Mucosa of descending colon (tissue), 3 donors: ENCODE results near the gene COL4A5. TPM values are rescaled to one million over a fixed set of nuclear protein-coding genes. Genes with fewer than 3 reads are reported as not detected.

Experiments
- ATAC-seq: fragments of 200-7000 bp; cut with Tn5 transposase; one replicate; pipeline ENCODE4 v1.9.1; 2020; ENCODE audit warnings: mild to moderate bottlenecking, moderate library complexity
- DNase-seq, 3 donors: peaks; one replicate each; pipeline ENCODE4 v3.0.0-alpha.2; 2020
- H3K36me3 ChIP-seq: fragments of 200-600 bp; one replicate; pipeline ENCODE4 v1.8.0; 2021; ENCODE audit warnings: low read depth, mild to moderate bottlenecking
- H3K4me1 ChIP-seq: fragments of 200-600 bp; one replicate; pipeline ENCODE4 v1.8.0; 2021; ENCODE audit warnings: low read depth, mild to moderate bottlenecking
- H3K4me3 ChIP-seq: fragments of 200-600 bp; one replicate; pipeline ENCODE4 v1.8.0; 2021; ENCODE audit warnings: mild to moderate bottlenecking
- H3K9me3 ChIP-seq: fragments of 200-600 bp; one replicate; pipeline ENCODE4 v1.8.0; 2021; ENCODE audit warnings: mild to moderate bottlenecking
- intact Hi-C, 2 donors: fragments of 100-400 bp; cut with DNase I in 1 of 2; cut with micrococcal nuclease in 1 of 2; formaldehyde crosslinking; loops; one replicate each; pipeline versions ENCODE4 v1.11.0 to v1.11.1; 2022; cut with DNase I, micrococcal nuclease
- total RNA-seq, 3 donors: library from RNA; stranded (reverse); fragmentation: NEBNext Ultra II Directional in 2 of 3; extraction: Animal tissue kit (Norgen Biotek cat#: 25700) in 2 of 3; gene quantifications; one replicate each; pipeline versions ENCODE4 v1.2.1 to v1.2.4, GENCODE V29; 2021 to 2023
- TF ChIP-seq, protein P1 (sequence below): fragments of 200-600 bp; IDR thresholded peaks from one replicate; pipeline ENCODE4 v1.8.0; 2022; ENCODE audit warnings: antibody characterized with exemption, mild to moderate bottlenecking
- donor health status: DM: no; HTN: no; CAD: no; lungs with moderate emphysema.
- donor health status: DM: no; HTN: no; CAD: no.
- donor health status: DM: no; HTN: yes; CAD: no.

COL4A5 gene
- total RNA-seq, 3 donors from 2014 or later, result 5.0 to 6.2 (median 5.6) TPM

DNA sequence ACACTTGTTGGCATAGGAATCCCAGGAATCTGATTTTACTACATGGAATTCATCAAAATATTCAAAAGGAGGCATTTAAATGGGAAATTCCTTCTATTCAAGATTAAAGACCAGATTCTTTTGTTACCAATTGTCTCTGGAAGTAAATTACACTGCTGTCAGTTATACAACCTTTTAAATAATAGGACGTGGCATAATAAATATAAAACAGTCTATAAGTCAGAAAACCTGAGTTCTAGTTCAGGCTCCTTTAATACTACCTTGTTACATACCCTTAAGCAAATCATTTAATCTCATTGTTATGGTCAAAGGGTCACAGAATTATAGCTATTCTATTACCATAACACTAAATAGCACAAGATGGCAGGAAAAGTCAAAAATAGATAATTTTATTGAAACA, 20.2 kb upstream of the COL4A5 start:
- H3K36me3 ChIP-seq, result no peaks in the 10 kb centered on the region
- TF ChIP-seq, protein P1, sequence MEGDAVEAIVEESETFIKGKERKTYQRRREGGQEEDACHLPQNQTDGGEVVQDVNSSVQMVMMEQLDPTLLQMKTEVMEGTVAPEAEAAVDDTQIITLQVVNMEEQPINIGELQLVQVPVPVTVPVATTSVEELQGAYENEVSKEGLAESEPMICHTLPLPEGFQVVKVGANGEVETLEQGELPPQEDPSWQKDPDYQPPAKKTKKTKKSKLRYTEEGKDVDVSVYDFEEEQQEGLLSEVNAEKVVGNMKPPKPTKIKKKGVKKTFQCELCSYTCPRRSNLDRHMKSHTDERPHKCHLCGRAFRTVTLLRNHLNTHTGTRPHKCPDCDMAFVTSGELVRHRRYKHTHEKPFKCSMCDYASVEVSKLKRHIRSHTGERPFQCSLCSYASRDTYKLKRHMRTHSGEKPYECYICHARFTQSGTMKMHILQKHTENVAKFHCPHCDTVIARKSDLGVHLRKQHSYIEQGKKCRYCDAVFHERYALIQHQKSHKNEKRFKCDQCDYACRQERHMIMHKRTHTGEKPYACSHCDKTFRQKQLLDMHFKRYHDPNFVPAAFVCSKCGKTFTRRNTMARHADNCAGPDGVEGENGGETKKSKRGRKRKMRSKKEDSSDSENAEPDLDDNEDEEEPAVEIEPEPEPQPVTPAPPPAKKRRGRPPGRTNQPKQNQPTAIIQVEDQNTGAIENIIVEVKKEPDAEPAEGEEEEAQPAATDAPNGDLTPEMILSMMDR, result no peak
- H3K9me3 ChIP-seq, result no peaks in the 10 kb centered on the region
- no peak for DNase-seq
- intact Hi-C loops, result loop anchor here in 1 of 2 donors (5.0 kb wide), 1 partner anchor 98 kb away; no protein-coding TSS in a partner anchor
- no peaks in the 10 kb centered on the region for H3K4me1 ChIP-seq
- ATAC-seq, result no peak
- no peak overlapping the region for H3K4me3 ChIP-seq

DNA sequence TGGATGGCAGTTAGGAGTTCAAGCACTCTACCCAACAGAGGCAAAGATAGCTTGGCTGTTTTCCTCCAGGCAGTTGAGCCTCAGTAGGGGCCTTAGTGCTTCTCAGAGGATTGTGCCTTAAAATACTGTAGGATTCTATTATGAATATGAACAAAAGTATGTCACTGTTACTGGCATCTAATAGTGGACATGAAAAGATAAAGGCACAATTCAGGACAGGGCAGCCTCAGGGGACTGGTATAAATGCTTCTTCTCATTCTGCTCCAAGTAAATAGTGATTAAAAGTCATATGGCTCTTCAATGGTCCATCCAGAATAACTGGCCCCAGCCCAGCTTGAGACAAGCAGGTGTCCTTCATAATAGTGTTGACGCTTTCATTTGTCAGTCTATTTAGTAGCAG, 19.2 kb upstream of the COL4A5 start:
- Histone ChIP-seq H3K9me3 (no peaks in the 10 kb centered on the region), H3K4me3 (no peak overlapping the region), H3K36me3 (no peaks in the 10 kb centered on the region), H3K4me1 (no peaks in the 10 kb centered on the region)
- no peak for ATAC-seq
- no peak for DNase-seq
- TF ChIP-seq, protein P1, result no peak
- intact Hi-C loops, result no loop called here

DNA sequence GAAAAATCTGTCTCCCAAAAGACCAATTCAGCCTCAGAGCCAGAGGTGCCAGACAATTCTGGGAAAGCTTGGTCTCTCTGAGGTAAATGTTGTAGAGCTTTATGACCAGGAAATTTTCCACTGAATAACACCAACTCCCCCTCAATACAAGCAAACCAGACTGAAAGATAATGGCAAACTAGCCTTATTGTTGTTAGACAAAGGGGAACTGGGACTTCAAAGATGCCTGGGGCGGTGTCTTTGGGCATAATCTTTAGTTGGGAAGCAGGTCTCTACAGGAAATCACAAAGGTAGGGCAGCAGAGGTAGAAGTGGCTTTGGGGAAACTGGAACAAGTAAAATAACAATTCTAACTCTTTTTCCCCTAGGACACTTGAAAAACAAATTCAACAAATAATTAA, 13.4 kb upstream of the COL4A5 start:
- intact Hi-C loops, result no loop called here
- DNase-seq (no peak), ATAC-seq (no peak)
- Histone ChIP-seq H3K36me3 (no peaks in the 10 kb centered on the region), H3K9me3 (no peaks in the 10 kb centered on the region), H3K4me3 (no peak overlapping the region), H3K4me1 (no peaks in the 10 kb centered on the region)
- TF ChIP-seq, protein P1, result no peak

DNA sequence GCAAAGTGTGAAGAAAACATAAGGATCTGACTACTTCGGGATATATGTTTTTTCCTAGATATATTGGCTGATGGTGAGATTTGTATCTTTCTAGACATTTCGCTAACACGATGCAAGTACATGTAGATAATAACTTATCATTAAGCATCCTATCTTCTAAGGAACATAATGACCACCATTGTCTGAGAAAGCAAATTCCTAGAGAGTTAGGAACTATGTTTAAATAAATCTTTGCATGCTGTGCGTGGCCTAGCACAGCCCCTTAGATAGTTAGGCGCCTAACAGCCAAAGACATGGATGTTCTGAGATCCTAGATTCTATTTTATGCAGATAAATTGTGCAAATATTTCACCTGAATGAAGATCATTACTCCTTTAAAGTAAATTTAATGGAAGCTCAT, 4.4 kb upstream of the COL4A5 start:
- Histone ChIP-seq H3K4me1 (no peaks in the 10 kb centered on the region), H3K4me3 (no peak overlapping the region), H3K36me3 (no peaks in the 10 kb centered on the region), H3K9me3 (no peaks in the 10 kb centered on the region)
- ATAC-seq (no peak), DNase-seq (no peak)
- intact Hi-C loops, result no loop called here
- TF ChIP-seq, protein P1, result no peak

GRCh38 chrX:108437349-108438109, 2.1 kb upstream of the COL4A5 start:
- H3K36me3 ChIP-seq, result no peaks in the 10 kb centered on the region
- DNase-seq, result no peak
- intact Hi-C loops, result no loop called here
- H3K4me1 ChIP-seq, result no peaks in the 10 kb centered on the region
- ATAC-seq, result no peak
- no peaks in the 10 kb centered on the region for H3K9me3 ChIP-seq
- no peak overlapping the region for H3K4me3 ChIP-seq
- TF ChIP-seq, protein P1, result no peak
